Endothelial cell of umbilical vein (primary cell): ENCODE data around the gene ARHGAP15. TPM values are rescaled to one million over a fixed set of nuclear protein-coding genes. Genes with fewer than 3 reads are reported as not detected.

Experiments
- BruUV-seq: library from RNA; stranded (reverse); fragments of 400-500 nt; replicated peaks from 2 replicates; lab custom pipeline; 2021; lab: Mats Ljungman, UMichigan
- CTCF ChIA-PET: fragments of 300-600, 350-600 bp; sonication (Branson Sonifier 250); formaldehyde crosslinking; loops from one replicate; lab custom pipeline; 2021; ENCODE audit warnings: antibody characterized with exemption, inconsistent platforms; lab: Charles Lee
- POLR2A ChIA-PET: fragments of 300-600, 350-600 bp; sonication (Branson Sonifier 250); formaldehyde crosslinking; loops from one replicate; lab custom pipeline; 2021; ENCODE audit warnings: antibody characterized with exemption, inconsistent platforms; lab: Charles Lee
- DNase-seq: peaks from one replicate; pipeline ENCODE4 v3.0.0-alpha.2; 2011; ENCODE audit warnings: low read depth, low spot score
- FAIRE-seq: peaks from 2 replicates; lab custom pipeline; 2011; peaks lifted over from hg19 to GRCh38; lab: Jason Lieb, UNC
- H2AFZ ChIP-seq: 2 replicates; pipeline ENCODE4 v1.6.0; 2012; ENCODE audit warnings: low read depth, low read length, control low read depth, inconsistent platforms
- H3K27ac ChIP-seq: 2 replicates; pipeline ENCODE4 v1.5.1; 2011; ENCODE audit warnings: low read depth, mild to moderate bottlenecking, control low read depth, low read length, moderate library complexity; ENCODE audit not compliant: insufficient read depth
- H3K27me3 ChIP-seq, 2 experiments: 2 replicates each; pipeline versions ENCODE4 v1.6.0 to v1.6.1; 2011; ENCODE audit warnings: low read length in 2 of 2, mixed read lengths in 1 of 2; ENCODE audit not compliant: control insufficient read depth in 2 of 2, insufficient read depth in 2 of 2
- H3K36me3 ChIP-seq, 2 experiments: 2 replicates in 1 of 2; 3 replicates in 1 of 2; pipeline ENCODE4 v1.5.1; 2011; ENCODE audit warnings: low read length in 2 of 2, mild to moderate bottlenecking in 1 of 2, moderate library complexity in 1 of 2; ENCODE audit not compliant: control insufficient read depth in 2 of 2, insufficient read depth in 2 of 2; ENCODE audit errors: extremely low read depth in 1 of 2
- H3K4me1 ChIP-seq: 3 replicates; pipeline ENCODE4 v1.5.1; 2011; ENCODE audit warnings: mild to moderate bottlenecking, low read length; ENCODE audit not compliant: control insufficient read depth, insufficient read depth; ENCODE audit errors: extremely low read depth
- H3K4me2 ChIP-seq: 2 replicates; pipeline ENCODE4 v1.6.1; 2011; ENCODE audit warnings: low read length, control low read depth, mixed read lengths; ENCODE audit not compliant: insufficient read depth
- H3K4me3 ChIP-seq, 3 experiments: fragments of 200-600 bp in 1 of 3; sonication (generic), shearing (Covaris generic) in 1 of 3; replicated peaks in 1 of 3; 2 replicates each; pipeline ENCODE4 v1.5.1; 2011 to 2016; ENCODE audit warnings: control low read depth in 3 of 3, low read length in 3 of 3, mild to moderate bottlenecking in 2 of 3, inconsistent platforms in 1 of 3, low read depth in 1 of 3, moderate library complexity in 1 of 3; ENCODE audit not compliant: insufficient read depth in 1 of 3
- H3K79me2 ChIP-seq: 2 replicates; pipeline ENCODE4 v1.6.0; 2012; ENCODE audit warnings: low read length, inconsistent platforms; ENCODE audit not compliant: control insufficient read depth, insufficient read depth
- H3K9ac ChIP-seq: replicated peaks from 2 replicates; pipeline ENCODE3; 2011; ENCODE audit warnings: low read length, control low read depth; ENCODE audit not compliant: insufficient read depth; ENCODE audit errors: extremely low read depth
- H3K9me1 ChIP-seq: replicated peaks from 3 replicates; pipeline ENCODE4 v1.6.0; 2011; ENCODE audit warnings: mild to moderate bottlenecking, low read length; ENCODE audit not compliant: control insufficient read depth, insufficient read depth; ENCODE audit errors: extremely low read depth
- H3K9me3 ChIP-seq: replicated peaks from 2 replicates; pipeline ENCODE4 v1.5.1; 2012; ENCODE audit warnings: low read length, inconsistent platforms; ENCODE audit not compliant: control insufficient read depth, insufficient read depth
- H4K20me1 ChIP-seq: replicated peaks from 2 replicates; pipeline ENCODE3; 2011; ENCODE audit warnings: mild to moderate bottlenecking, low read length; ENCODE audit not compliant: control insufficient read depth, insufficient read depth; ENCODE audit errors: extremely low read depth
- EZH2 ChIP-seq: IDR thresholded peaks from 2 replicates; pipeline ENCODE4 v1.6.1; 2012; ENCODE audit warnings: borderline replicate concordance, low read depth, mild to moderate bottlenecking, moderate library complexity, low read length, inconsistent platforms; ENCODE audit not compliant: severe bottlenecking
- FOS ChIP-seq: IDR thresholded peaks from 2 replicates; pipeline ENCODE4 v1.6.1; 2011; ENCODE audit warnings: mild to moderate bottlenecking, low read length, moderate library complexity, borderline replicate concordance; ENCODE audit not compliant: insufficient read depth
- GATA2 ChIP-seq: IDR thresholded peaks from 2 replicates; pipeline ENCODE4 v1.7.0; 2011; ENCODE audit warnings: low read depth, mild to moderate bottlenecking, moderate library complexity, mixed read lengths, low read length; ENCODE audit not compliant: insufficient read length, insufficient read depth
- JUN ChIP-seq: IDR thresholded peaks from 2 replicates; pipeline ENCODE4 v1.6.1; 2011; ENCODE audit warnings: borderline replicate concordance, low read depth; ENCODE audit not compliant: insufficient read length, insufficient read depth
- MYC ChIP-seq: IDR thresholded peaks from one replicate; pipeline ENCODE4 v1.6.1; 2011; ENCODE audit warnings: mild to moderate bottlenecking, low read depth, low read length
- POLR2A ChIP-seq: IDR thresholded peaks from 2 replicates; pipeline ENCODE4 v1.6.1; 2012; ENCODE audit warnings: low read depth, mild to moderate bottlenecking, control low read depth, low read length
- POLR2AphosphoS5 ChIP-seq: IDR thresholded peaks from 2 replicates; pipeline ENCODE4 v1.6.1; 2012; ENCODE audit warnings: low read depth, mild to moderate bottlenecking, control low read depth, low read length, moderate library complexity; ENCODE audit not compliant: insufficient read depth
- dilution Hi-C: fragments of 300-500 bp; cut with MboI; formaldehyde crosslinking; loops from one replicate; pipeline ENCODE4 v1.15.0; 2019; ENCODE audit warnings: low sequenced_read_pairs; ENCODE audit not compliant: extremely low pct_ligation_motif_present
- intact Hi-C: fragments of 100-400 bp; cut with micrococcal nuclease; formaldehyde crosslinking; loops from one replicate; pipeline ENCODE4 v1.10.0; 2022
- polyA plus RNA-seq, 4 experiments: library from polyadenylated mRNA; depleted of rRNA in 3 of 4; stranded (reverse) in 3 of 4; unstranded in 1 of 4; fragments of >200 nt; gene quantifications; 2 replicates each; pipeline versions ENCODE4 v1.2.1 to v1.2.3, GENCODE V29; 2011 to 2012; ENCODE audit warnings: missing spikeins in 1 of 4
- total RNA-seq: library from RNA; stranded (reverse); gene quantifications from 2 replicates; pipeline ENCODE4 v1.2.3, GENCODE V29; 2021
- TF ChIP-seq, protein P1 (sequence below), 2 donors: IDR thresholded peaks; 1 replicate in 1 of 2; 2 replicates in 1 of 2; pipeline ENCODE4 v1.5.1; 2011; ENCODE audit warnings: low read length in 2 of 2, mild to moderate bottlenecking in 2 of 2, moderate library complexity in 2 of 2, control low read depth in 1 of 2, inconsistent platforms in 1 of 2, low read depth in 1 of 2; ENCODE audit not compliant: insufficient read depth in 1 of 2; ENCODE audit errors: extremely low read depth in 1 of 2
- TF ChIP-seq, protein P2 (sequence below): IDR thresholded peaks from 2 replicates; pipeline ENCODE4 v1.6.1; 2011; ENCODE audit not compliant: insufficient read depth, insufficient read length

The ARHGAP15 gene
- total and polyA plus RNA-seq, 2 donors (not counting 3 experiments of a cell fraction or from before 2014, with no cell fraction given): not detected

- Histone ChIP-seq H3K4me3 (no peak overlapping the region), H4K20me1 (no peaks in the 10 kb centered on the region), H3K9me3 (no peaks in the 10 kb centered on the region), H3K79me2 (no peaks in the 10 kb centered on the region), H3K9ac (no peak overlapping the region), H3K36me3 (no peaks in the 10 kb centered on the region), H2AFZ (no peak overlapping the region), H3K27me3 (no peaks in the 10 kb centered on the region), H3K27ac (no peak overlapping the region), H3K4me1 (no peaks in the 10 kb centered on the region), H3K4me2 (no peak overlapping the region), H3K9me1 (no peaks in the 10 kb centered on the region)
- ChIA-PET CTCF (no interaction called here), POLR2A (no interaction called here)
- TF ChIP-seq, protein P1, sequence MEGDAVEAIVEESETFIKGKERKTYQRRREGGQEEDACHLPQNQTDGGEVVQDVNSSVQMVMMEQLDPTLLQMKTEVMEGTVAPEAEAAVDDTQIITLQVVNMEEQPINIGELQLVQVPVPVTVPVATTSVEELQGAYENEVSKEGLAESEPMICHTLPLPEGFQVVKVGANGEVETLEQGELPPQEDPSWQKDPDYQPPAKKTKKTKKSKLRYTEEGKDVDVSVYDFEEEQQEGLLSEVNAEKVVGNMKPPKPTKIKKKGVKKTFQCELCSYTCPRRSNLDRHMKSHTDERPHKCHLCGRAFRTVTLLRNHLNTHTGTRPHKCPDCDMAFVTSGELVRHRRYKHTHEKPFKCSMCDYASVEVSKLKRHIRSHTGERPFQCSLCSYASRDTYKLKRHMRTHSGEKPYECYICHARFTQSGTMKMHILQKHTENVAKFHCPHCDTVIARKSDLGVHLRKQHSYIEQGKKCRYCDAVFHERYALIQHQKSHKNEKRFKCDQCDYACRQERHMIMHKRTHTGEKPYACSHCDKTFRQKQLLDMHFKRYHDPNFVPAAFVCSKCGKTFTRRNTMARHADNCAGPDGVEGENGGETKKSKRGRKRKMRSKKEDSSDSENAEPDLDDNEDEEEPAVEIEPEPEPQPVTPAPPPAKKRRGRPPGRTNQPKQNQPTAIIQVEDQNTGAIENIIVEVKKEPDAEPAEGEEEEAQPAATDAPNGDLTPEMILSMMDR (IDR thresholded peaks at IDR 0.05; ENCODE audit: extremely low read depth in 1 of 2, insufficient read depth in 1 of 2, low read depth in 1 of 2, low read length in 2 of 2): no peak
- no peak for TF ChIP-seq MYC
- no peak for TF ChIP-seq POLR2A
- no peak for TF ChIP-seq GATA2
- TF ChIP-seq JUN: no peak
- no peak for TF ChIP-seq EZH2
- no peak for TF ChIP-seq FOS
- no peak for TF ChIP-seq POLR2AphosphoS5
- TF ChIP-seq, protein P2, sequence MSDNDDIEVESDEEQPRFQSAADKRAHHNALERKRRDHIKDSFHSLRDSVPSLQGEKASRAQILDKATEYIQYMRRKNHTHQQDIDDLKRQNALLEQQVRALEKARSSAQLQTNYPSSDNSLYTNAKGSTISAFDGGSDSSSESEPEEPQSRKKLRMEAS: no peak
- BruUV-seq: no TSS peak
- intact Hi-C loops: no loop called here
- DNase-seq: no peak
- no peak for FAIRE-seq
- dilution Hi-C loops: no loop called here
Observed at GRCh38 chr2:143466391-143466790, 337.2 kb downstream of the ARHGAP15 start.
